GM12873 (cell line): ENCODE results near the gene SNAP25.
A peak's percentile ranks its signal among the peaks of the same experiment; 100 is the strongest.

Source experiments
- TF ChIP-seq, protein P1 (sequence below): IDR thresholded peaks from 2 replicates; pipeline ENCODE4 v1.5.1; 2012; ENCODE audit warnings: low read depth, mild to moderate bottlenecking, moderate library complexity, low read length, control low read depth; ENCODE audit not compliant: insufficient read depth; ENCODE audit errors: missing control alignments

Gene SNAP25

DNA sequence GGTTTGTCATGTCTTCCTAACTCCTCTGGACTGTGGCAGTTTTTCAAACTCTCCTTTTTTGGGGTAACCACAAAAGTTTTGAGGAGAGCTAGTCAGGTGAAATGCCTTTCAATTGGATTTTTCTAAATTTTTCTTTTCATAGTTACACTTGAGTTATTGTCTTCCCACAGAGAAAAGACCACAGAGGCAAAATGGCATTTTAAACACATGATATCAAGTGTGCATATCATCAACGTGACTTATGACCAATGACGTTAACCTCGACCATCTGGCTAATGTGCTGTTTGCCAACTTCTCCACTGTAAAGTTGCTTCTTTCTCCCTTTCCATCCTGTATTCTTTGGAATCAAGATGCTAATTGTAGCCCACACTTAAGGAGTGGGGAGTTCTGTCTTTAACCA, 41.3 kb upstream of the SNAP25 start:
- TF ChIP-seq, protein P1, sequence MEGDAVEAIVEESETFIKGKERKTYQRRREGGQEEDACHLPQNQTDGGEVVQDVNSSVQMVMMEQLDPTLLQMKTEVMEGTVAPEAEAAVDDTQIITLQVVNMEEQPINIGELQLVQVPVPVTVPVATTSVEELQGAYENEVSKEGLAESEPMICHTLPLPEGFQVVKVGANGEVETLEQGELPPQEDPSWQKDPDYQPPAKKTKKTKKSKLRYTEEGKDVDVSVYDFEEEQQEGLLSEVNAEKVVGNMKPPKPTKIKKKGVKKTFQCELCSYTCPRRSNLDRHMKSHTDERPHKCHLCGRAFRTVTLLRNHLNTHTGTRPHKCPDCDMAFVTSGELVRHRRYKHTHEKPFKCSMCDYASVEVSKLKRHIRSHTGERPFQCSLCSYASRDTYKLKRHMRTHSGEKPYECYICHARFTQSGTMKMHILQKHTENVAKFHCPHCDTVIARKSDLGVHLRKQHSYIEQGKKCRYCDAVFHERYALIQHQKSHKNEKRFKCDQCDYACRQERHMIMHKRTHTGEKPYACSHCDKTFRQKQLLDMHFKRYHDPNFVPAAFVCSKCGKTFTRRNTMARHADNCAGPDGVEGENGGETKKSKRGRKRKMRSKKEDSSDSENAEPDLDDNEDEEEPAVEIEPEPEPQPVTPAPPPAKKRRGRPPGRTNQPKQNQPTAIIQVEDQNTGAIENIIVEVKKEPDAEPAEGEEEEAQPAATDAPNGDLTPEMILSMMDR: no peak

DNA sequence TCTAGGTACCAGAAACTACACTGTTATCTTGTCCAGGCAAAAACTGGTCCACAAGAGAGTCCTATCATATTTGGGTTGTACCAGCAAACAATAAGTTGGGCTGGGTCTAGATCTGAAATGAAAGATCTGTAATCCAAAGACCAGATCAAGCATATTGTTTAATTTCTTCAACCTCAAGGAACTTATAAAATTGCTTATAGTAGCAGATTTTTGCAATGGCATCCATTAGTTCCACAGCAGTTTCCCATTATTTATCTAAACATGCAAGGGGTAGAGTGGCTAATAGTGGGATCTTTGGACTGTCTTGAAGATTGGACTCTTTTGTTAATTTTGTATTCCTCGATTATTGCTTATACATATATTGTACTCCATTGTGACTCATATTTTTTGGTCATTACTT, 40.5 kb upstream of the SNAP25 start:
- TF ChIP-seq, protein P1: no peak

DNA sequence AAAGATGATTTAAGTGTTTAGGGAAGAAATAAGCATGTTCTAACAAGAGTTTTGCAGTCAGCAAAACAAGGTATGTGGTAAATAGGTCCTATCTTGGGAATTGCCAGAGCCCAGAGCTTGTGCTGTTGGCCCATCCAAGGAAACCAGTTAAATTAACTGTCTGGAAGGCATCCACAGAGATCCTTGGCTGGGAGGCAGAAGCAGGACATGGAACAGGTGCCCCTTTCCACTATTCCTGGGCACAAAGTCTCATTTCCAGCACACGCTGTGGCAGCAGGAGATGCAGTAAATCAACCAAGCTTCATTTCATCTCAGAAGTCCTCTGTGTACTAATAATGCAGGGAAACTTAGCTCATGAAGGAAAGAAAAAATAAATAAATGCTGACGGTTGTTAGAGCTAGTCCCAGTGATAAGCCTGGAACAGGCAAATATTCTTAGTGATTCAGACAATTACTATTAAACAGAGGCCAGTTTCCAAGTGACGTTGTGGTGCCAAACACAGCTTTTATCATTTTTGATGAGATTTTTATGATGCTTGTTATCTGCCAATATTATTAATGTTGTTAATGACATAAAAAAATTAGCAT, 39.8 kb upstream of the SNAP25 start:
- TF ChIP-seq, protein P1: no peak

DNA sequence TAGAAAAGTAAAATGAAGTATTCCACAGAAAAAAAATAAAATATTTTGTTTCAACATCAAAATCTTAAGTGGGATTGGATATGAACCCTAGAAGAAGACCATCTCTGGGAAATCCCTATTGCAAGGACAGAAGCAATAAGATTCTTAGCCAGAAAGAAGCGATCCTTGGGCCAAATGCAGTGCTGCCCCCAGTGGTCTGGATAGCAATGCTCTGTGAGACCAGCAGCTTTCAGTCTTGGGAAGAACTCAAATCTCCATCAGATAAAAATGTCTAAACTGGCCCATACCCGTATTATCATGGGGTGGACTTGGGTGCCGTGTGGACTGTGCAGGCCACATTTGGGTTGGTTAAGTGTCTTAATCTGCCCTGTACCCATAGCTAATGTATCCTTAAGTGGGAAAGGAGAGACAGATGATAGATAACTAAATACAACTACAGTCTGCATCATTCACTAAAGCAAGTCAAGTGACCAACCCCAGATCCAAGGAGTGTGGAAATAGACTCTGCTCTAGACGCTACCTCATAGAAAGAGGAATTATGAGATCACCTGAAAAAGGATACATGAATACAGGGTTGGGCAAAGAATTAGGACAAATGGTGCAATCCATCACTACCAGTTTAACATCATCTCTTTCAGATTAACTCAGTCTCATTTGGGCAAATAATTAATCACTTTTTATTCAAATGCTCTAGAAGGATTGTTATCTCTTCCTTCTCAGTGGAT, 38.9 kb upstream of the SNAP25 start:
- TF ChIP-seq, protein P1: peak; percentile 34

DNA sequence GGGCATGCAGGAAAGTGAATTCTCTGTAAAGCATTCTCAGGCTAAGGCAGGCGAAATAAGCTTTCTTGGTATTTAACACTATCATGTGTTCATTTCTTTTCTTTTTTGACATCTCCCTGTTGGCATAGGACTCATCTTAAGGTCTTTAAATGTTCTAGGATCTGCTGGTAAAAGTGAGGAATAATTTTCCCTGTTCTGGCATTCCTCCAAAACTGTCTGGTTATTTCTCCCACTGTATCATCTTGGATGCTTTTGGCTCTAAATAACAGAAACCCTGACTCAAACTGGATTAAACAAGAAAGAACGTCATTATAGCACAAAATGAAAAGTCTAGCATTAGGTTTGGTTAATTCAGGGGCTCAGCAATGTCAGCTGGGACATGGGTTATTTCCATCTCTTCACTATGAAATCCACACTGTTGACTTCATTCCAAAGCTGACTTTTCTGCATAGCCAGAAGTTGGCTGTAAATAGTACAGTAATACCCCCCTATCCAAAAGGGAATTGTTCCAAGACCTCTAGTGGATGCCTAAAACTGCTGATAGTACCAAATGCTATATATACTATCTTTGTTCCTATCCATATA, 37.9 kb upstream of the SNAP25 start:
- TF ChIP-seq, protein P1: no peak

DNA sequence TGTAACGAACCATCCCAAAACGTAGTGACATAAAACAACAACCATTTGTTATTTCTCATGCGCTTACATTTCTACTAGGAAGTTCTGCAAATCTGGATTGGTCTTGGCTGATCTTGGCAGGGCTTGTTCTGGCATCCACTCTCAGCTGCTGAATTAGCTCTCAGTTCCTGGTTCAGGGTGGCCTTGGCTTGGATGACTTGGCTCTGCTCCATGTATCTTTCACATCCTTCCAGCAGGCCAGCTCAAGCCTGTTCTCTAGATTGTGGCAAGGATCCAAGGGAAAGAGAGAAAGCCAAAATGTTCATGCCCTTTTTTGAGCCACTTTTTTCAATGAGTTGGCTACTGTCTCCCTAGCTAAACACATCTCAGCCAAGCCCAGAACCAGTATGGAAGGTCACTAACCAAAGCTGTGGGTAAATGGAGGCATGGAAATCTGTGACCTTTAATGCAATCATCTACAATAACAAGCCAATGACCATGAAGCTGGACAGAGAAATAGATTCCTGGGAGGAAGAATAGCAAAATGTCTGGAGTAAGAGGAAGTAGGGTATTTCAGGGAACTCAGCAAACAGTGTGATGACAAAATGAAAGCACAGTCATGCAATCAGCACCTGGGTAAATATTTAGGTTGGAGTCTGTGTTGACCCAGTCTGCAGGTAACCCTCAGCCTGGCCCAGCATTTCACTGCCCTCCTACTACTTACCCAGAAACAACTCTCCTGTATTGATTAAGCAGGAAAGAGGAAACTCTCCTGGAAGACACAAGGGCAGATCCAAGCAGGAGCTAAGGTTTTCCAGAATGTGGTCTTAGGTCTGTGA, 32.7 kb upstream of the SNAP25 start:
- TF ChIP-seq, protein P1: no peak

DNA sequence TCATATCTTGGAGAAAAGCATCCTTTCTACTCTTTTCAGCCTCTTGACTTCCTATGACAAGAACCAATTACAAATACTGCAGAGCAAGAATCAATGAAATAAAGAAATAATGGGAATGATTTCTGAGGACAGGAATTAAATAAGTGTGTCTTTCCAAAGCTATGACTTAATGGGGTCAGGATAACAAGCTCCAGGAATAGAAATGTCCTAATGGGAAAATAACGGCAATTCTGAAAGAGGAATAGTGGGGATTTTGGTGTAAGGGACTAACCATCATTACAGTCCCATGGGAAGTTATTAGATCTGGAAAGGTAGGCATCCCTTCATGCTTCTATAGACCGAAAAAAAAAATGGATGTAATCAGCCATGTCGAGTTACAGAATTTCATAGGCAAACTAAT, 28.2 kb upstream of the SNAP25 start:
- TF ChIP-seq, protein P1: no peak
